Endodermal cell (in vitro differentiated cells): ENCODE data around the gene PHF2. TPM values are rescaled to one million over a fixed set of nuclear protein-coding genes. Genes with fewer than 3 reads are reported as not detected.

Experiments
- DNase-seq: peaks from one replicate; pipeline ENCODE4 v3.0.0-alpha.2; 2017
- H3K27ac ChIP-seq: 2 replicates; pipeline ENCODE4 v1.5.1; 2013; ENCODE audit warnings: mild to moderate bottlenecking, low read depth, low read length, moderate library complexity
- H3K27me3 ChIP-seq: 2 replicates; pipeline ENCODE4 v1.6.1; 2013; ENCODE audit warnings: mild to moderate bottlenecking, low read length, moderate library complexity; ENCODE audit not compliant: insufficient read depth, control insufficient read depth, poor library complexity, severe bottlenecking
- H3K36me3 ChIP-seq: 2 replicates; pipeline ENCODE4 v1.7.0; 2013; ENCODE audit warnings: mild to moderate bottlenecking, low read length, moderate library complexity; ENCODE audit not compliant: control insufficient read depth, insufficient read depth
- H3K4me1 ChIP-seq: one replicate; pipeline ENCODE4 v1.7.0; 2013; ENCODE audit warnings: low read length; ENCODE audit not compliant: control insufficient read depth, insufficient read depth
- H3K4me3 ChIP-seq: 2 replicates; pipeline ENCODE4 v1.5.1; 2013; ENCODE audit warnings: mild to moderate bottlenecking, low read length, moderate library complexity
- H3K9ac ChIP-seq: 2 replicates; pipeline ENCODE4 v1.6.1; 2013; ENCODE audit warnings: mild to moderate bottlenecking, low read length, moderate library complexity; ENCODE audit not compliant: poor library complexity, severe bottlenecking; ENCODE audit errors: extremely low read depth
- H3K9me3 ChIP-seq: 2 replicates; pipeline ENCODE4 v1.6.1; 2013; ENCODE audit warnings: mild to moderate bottlenecking, low read length, moderate library complexity; ENCODE audit not compliant: control insufficient read depth
- H3K27ac Mint-ChIP-seq: 2 replicates; pipeline ENCODE4 v1.8.0; 2020; ENCODE audit warnings: mixed read lengths
- H3K27me3 Mint-ChIP-seq: 2 replicates; pipeline ENCODE4 v1.8.0; 2021; ENCODE audit warnings: mild to moderate bottlenecking, mixed read lengths; ENCODE audit not compliant: insufficient read depth
- H3K36me3 Mint-ChIP-seq: 2 replicates; pipeline ENCODE4 v1.8.0; 2020; ENCODE audit warnings: low read depth, mixed read lengths
- H3K4me1 Mint-ChIP-seq: 2 replicates; pipeline ENCODE4 v1.8.0; 2020; ENCODE audit warnings: mixed read lengths
- H3K4me3 Mint-ChIP-seq: 2 replicates; pipeline ENCODE4 v1.8.0; 2020; ENCODE audit warnings: mild to moderate bottlenecking, moderate library complexity, mixed read lengths
- H3K9me3 Mint-ChIP-seq: 2 replicates; pipeline ENCODE4 v1.8.0; 2020; ENCODE audit warnings: mild to moderate bottlenecking, mixed read lengths
- CTCF ChIP-seq: fragments of 200-600 bp; sonication (generic); conservative IDR thresholded peaks from 2 replicates; pipeline ENCODE4 v1.5.0; 2021; ENCODE audit warnings: antibody characterized with exemption, mild to moderate bottlenecking
- WGBS, 2 experiments: methylation state at CpG; one replicate each; pipeline versions ENCODE4 v1.1.5 to v1.1.7; 2013; ENCODE audit warnings: missing lambda C conversion rate in 2 of 2, mixed read lengths in 1 of 2; ENCODE audit not compliant: insufficient coverage in 1 of 2, insufficient read length in 1 of 2; 5-methylcytosine and 5-hydroxymethylcytosine counted together
- total RNA-seq, 2 donors: library from RNA; stranded (reverse); fragmentation: NEBNext Ultra II Directional in 1 of 2; extraction: Animal tissue kit (Norgen Biotek cat#: 25700) in 1 of 2; gene quantifications; 2 replicates in 1 of 2; 3 replicates in 1 of 2; pipeline ENCODE4 v1.2.1, GENCODE V29; 2021

Gene PHF2
- total RNA-seq, 2 donors from 2014 or later: 17.1 to 20.2 TPM

GRCh38 chr9:93697352-93698139 lies 121.2 kb downstream of the PHF2 start:
- WGBS, 2 experiments: 90 to 92% methylated on average over 24 to 28 of the region's 28 CpGs
- Histone ChIP-seq H3K4me1 (no peaks in the 10 kb centered on the region), H3K9ac (no peak overlapping the region), H3K9me3 (peaks cover 11% of the 10 kb centered on the region), H3K36me3 (no peaks in the 10 kb centered on the region), H3K27ac (no peak overlapping the region), H3K27me3 (no peaks in the 10 kb centered on the region), H3K4me3 (no peak overlapping the region)
- TF ChIP-seq CTCF: no peak
- H3K36me3 Mint-ChIP-seq: no peaks in the 10 kb centered on the region
- no peak overlapping the region for H3K27ac Mint-ChIP-seq
- no peaks in the 10 kb centered on the region for H3K27me3 Mint-ChIP-seq
- no peak overlapping the region for H3K4me3 Mint-ChIP-seq
- DNase-seq: peak; percentile 26
- peaks cover 27% of the 10 kb centered on the region for H3K9me3 Mint-ChIP-seq
- no peaks in the 10 kb centered on the region for H3K4me1 Mint-ChIP-seq

- H3K4me1 ChIP-seq: no peaks in the 10 kb centered on the region
- H3K27ac Mint-ChIP-seq: no peak overlapping the region
- 86 to 91% methylated on average over 6 to 16 of the region's 16 CpGs for WGBS, 2 experiments
- H3K9ac ChIP-seq: no peak overlapping the region
- H3K4me1 Mint-ChIP-seq: no peaks in the 10 kb centered on the region
- no peaks in the 10 kb centered on the region for H3K36me3 Mint-ChIP-seq
- H3K4me3 Mint-ChIP-seq: no peak overlapping the region
- no peaks in the 10 kb centered on the region for H3K27me3 Mint-ChIP-seq
- TF ChIP-seq CTCF: no peak
- peak; percentile 25 for DNase-seq
- no peak overlapping the region for H3K27ac ChIP-seq
- no peak overlapping the region for H3K4me3 ChIP-seq
- H3K9me3 Mint-ChIP-seq: peaks cover 33% of the 10 kb centered on the region
- no peaks in the 10 kb centered on the region for H3K36me3 ChIP-seq
- no peaks in the 10 kb centered on the region for H3K27me3 ChIP-seq
- peaks cover 14% of the 10 kb centered on the region for H3K9me3 ChIP-seq
These were observed 121.9 kb downstream of the PHF2 start for GRCh38 chr9:93698140-93698908.

- WGBS, 2 experiments: 93 to 100% methylated on average over 2 to 3 of the region's 3 CpGs
- Mint-ChIP-seq H3K27me3 (no peaks in the 10 kb centered on the region), H3K4me1 (no peaks in the 10 kb centered on the region)
These were observed 123.3 kb downstream of the PHF2 start for GRCh38 chr9:93699650-93700049.

More at GRCh38 chr9:93699650-93700049, 123.3 kb downstream of the PHF2 start:
- no peak overlapping the region for H3K4me3 Mint-ChIP-seq
- H3K4me1 ChIP-seq: no peaks in the 10 kb centered on the region
- H3K27ac ChIP-seq: no peak overlapping the region
- no peaks in the 10 kb centered on the region for H3K27me3 ChIP-seq
- H3K9me3 ChIP-seq: peaks cover 16% of the 10 kb centered on the region
- no peaks in the 10 kb centered on the region for H3K36me3 ChIP-seq
- H3K4me3 ChIP-seq: no peak overlapping the region
- H3K9ac ChIP-seq: no peak overlapping the region
- no peaks in the 10 kb centered on the region for H3K36me3 Mint-ChIP-seq
- no peak for TF ChIP-seq CTCF
- H3K9me3 Mint-ChIP-seq: peaks cover 41% of the 10 kb centered on the region
- no peak overlapping the region for H3K27ac Mint-ChIP-seq
- DNase-seq: no peak
